ENCODE results near the gene ZNF76. TPM values are rescaled to one million over a fixed set of nuclear protein-coding genes. Genes with fewer than 3 reads are reported as not detected.

ZNF76 gene
- total and polyA plus RNA-seq, 9 of the 15 experiments (the other 6 are each of a cell fraction or from before 2014, with no cell fraction given), result 1.2 to 17.8 (median 10.7) TPM

- H3K36me3 ChIP-seq (ENCODE audit: control insufficient read depth, insufficient read depth, low read length), result no peaks in the 10 kb centered on the region
- no peak overlapping the region for H3K4me3 ChIP-seq
- peaks cover 3% of the 10 kb centered on the region in 2 experiments; a peak in 2 of 5 replicates for H3K4me1 ChIP-seq (replicated peaks in 1 of 2; ENCODE audit: control insufficient read depth in 2 of 2, insufficient read depth in 2 of 2, low read length in 2 of 2)
- peaks cover 6% of the 10 kb centered on the region; the same call in 1 of the 2 replicates for H4K20me1 ChIP-seq (replicated peaks; ENCODE audit: control insufficient read depth, insufficient read depth, low read length)
- no peak overlapping the region for H3K9ac ChIP-seq (ENCODE audit: insufficient read depth in 1 of 2, low read depth in 2 of 2, low read length in 2 of 2)
- no TSS peak for BruUV-seq (replicated peaks)
- H3K9me3 ChIP-seq (replicated peaks; ENCODE audit: control insufficient read depth, insufficient read depth, low read depth, low read length), result no peaks in the 10 kb centered on the region
- TF ChIP-seq TAF1 (IDR thresholded peaks at IDR 0.05; ENCODE audit: control insufficient read depth, extremely low read depth, insufficient read depth, low read length, severe bottlenecking) (no peak), WHSC1 (IDR thresholded peaks at IDR 0.05; ENCODE audit: low read length) (no peak), TCF15 (CRISPR knock-in tag; IDR thresholded peaks at IDR 0.05) (no peak), MCM3 (IDR thresholded peaks at IDR 0.05) (no peak), ZFP30 (CRISPR knock-in tag; IDR thresholded peaks at IDR 0.05; ENCODE audit: borderline replicate concordance) (no peak), SNRNP70 (optimal IDR thresholded peaks at IDR 0.05; ENCODE audit: low read depth, low read length) (no peak)
- no peaks in the 10 kb centered on the region for H3K9me1 ChIP-seq (ENCODE audit: control insufficient read depth, insufficient read depth, low read length)
- no peak overlapping the region for H3K4me2 ChIP-seq (ENCODE audit: insufficient read depth, low read length)
- ATAC-seq (no peak), DNase-seq (ENCODE audit: extremely low read depth in 1 of 4, low spot score in 3 of 4) (no peak), FAIRE-seq (no peak)
- ChIA-PET CTCF (ENCODE audit: low intra/inter-chr PET ratio) (no interaction called here), POLR2A (interaction anchor here (1.4 to 1.6 kb wide), 2 partner anchors 9 to 12 kb away, joined by 5 to 7 read pairs; no protein-coding TSS in a partner anchor)
- intact Hi-C loops (cut with micrococcal nuclease) (no loop called here), in situ Hi-C loops (cut with MboI) (no loop called here)
- no peaks in the 10 kb centered on the region for H3K79me2 ChIP-seq (ENCODE audit: control insufficient read depth, insufficient read depth, low read length)
- peaks cover 31 to 43% of the 10 kb centered on the region in 2 experiments for H3K27me3 ChIP-seq (ENCODE audit: control insufficient read depth in 2 of 2, insufficient read depth in 2 of 2, low read length in 2 of 2)
- no peak overlapping the region for H2AFZ ChIP-seq (ENCODE audit: low read depth, low read length)
- no peak overlapping the region for H3K27ac ChIP-seq (ENCODE audit: extremely low read depth, low read depth, low read length)
- WGBS (ENCODE audit: insufficient coverage, low coverage, missing lambda C conversion rate), result 0% methylated on average over 1 of the region's 1 CpG
Measured at GRCh38 chr6:35220711-35221110, 38.8 kb upstream of the ZNF76 start.

- DNase-seq (ENCODE audit: extremely low read depth in 1 of 4, low spot score in 3 of 4), result no peak
- ChIA-PET CTCF (ENCODE audit: low intra/inter-chr PET ratio) (no interaction called here), POLR2A (interaction anchor here (0.9 to 2.4 kb wide), 3 partner anchors 9 to 16 kb away, joined by 3 to 7 read pairs (median 5); partner anchors contain the start of gene SCUBE3)
- no TSS peak for BruUV-seq (replicated peaks)
- no peak for ATAC-seq
- Histone ChIP-seq H3K9ac (ENCODE audit: insufficient read depth in 1 of 2, low read depth in 2 of 2, low read length in 2 of 2) (no peak overlapping the region), H3K27me3 (ENCODE audit: control insufficient read depth in 2 of 2, insufficient read depth in 2 of 2, low read length in 2 of 2) (peaks cover 23 to 34% of the 10 kb centered on the region in 2 experiments), H3K79me2 (ENCODE audit: control insufficient read depth, insufficient read depth, low read length) (no peaks in the 10 kb centered on the region), H3K4me1 (replicated peaks in 1 of 2; ENCODE audit: control insufficient read depth in 2 of 2, insufficient read depth in 2 of 2, low read length in 2 of 2) (no peaks in the 10 kb centered on the region), H3K4me3 (no peak overlapping the region), H3K36me3 (ENCODE audit: control insufficient read depth, insufficient read depth, low read length) (no peaks in the 10 kb centered on the region), H4K20me1 (replicated peaks; ENCODE audit: control insufficient read depth, insufficient read depth, low read length) (peaks cover 3% of the 10 kb centered on the region), H3K9me1 (ENCODE audit: control insufficient read depth, insufficient read depth, low read length) (no peaks in the 10 kb centered on the region), H3K4me2 (ENCODE audit: insufficient read depth, low read length) (no peak overlapping the region), H3K27ac (ENCODE audit: extremely low read depth, low read depth, low read length) (no peak overlapping the region), H3K9me3 (replicated peaks; ENCODE audit: control insufficient read depth, insufficient read depth, low read depth, low read length) (no peaks in the 10 kb centered on the region), H2AFZ (ENCODE audit: low read depth, low read length) (no peak overlapping the region)
- FAIRE-seq, result no peak
- 3% methylated on average over 2 of the region's 2 CpGs for WGBS (ENCODE audit: insufficient coverage, low coverage, missing lambda C conversion rate)
- in situ Hi-C loops (cut with MboI) (no loop called here), intact Hi-C loops (cut with micrococcal nuclease) (no loop called here)
- TF ChIP-seq TCF3 (CRISPR knock-in tag; IDR thresholded peaks at IDR 0.05) (no peak), BHLHE40 (IDR thresholded peaks at IDR 0.05; ENCODE audit: low read length) (no peak), MTA2 (IDR thresholded peaks at IDR 0.05; ENCODE audit: low read depth) (no peak), ZKSCAN3 (CRISPR knock-in tag; IDR thresholded peaks at IDR 0.05) (no peak), SMAD1 (IDR thresholded peaks at IDR 0.05; ENCODE audit: low read depth, low read length, partially characterized antibody) (no peak)
Measured at GRCh38 chr6:35223396-35223795, 36.1 kb upstream of the ZNF76 start.

Measured in K562 (cell line).